Loucy (cell line): Measurements from ENCODE around the gene AKAP6.

Source experiments
- H2AFZ ChIP-seq: fragments of 200-600 bp; sonication (generic); 2 replicates; pipeline ENCODE4 v1.6.0; 2016; ENCODE audit warnings: antibody characterized with exemption, mild to moderate bottlenecking, low read length, moderate library complexity
- H3F3A ChIP-seq: fragments of 200-600 bp; 2 replicates; pipeline ENCODE4 v1.6.0; 2016; ENCODE audit warnings: antibody characterized with exemption, low read depth, mild to moderate bottlenecking
- H3K27me3 ChIP-seq: fragments of 200-600 bp; sonication (generic); 2 replicates; pipeline ENCODE4 v1.6.1; 2014; ENCODE audit warnings: low read length, mild to moderate bottlenecking; ENCODE audit not compliant: insufficient read depth, poor library complexity, severe bottlenecking
- H3K36me3 ChIP-seq: fragments of 200-600 bp; sonication (generic); 2 replicates; pipeline ENCODE4 v1.6.1; 2016; ENCODE audit warnings: low read length; ENCODE audit not compliant: insufficient read depth
- H3K4me1 ChIP-seq: fragments of 200-600 bp; sonication (generic); 2 replicates; pipeline ENCODE4 v1.5.1; 2014; ENCODE audit warnings: low read length, mild to moderate bottlenecking; ENCODE audit not compliant: insufficient read depth, poor library complexity, severe bottlenecking
- H3K4me2 ChIP-seq: fragments of 200-600 bp; sonication (generic); 2 replicates; pipeline ENCODE4 v1.6.0; 2014; ENCODE audit warnings: antibody characterized with exemption, low read length, low read depth, mild to moderate bottlenecking; ENCODE audit not compliant: poor library complexity, severe bottlenecking
- H3K4me3 ChIP-seq: fragments of 200-600 bp; sonication (generic); 2 replicates; pipeline ENCODE4 v1.5.1; 2014; ENCODE audit warnings: low read length, mild to moderate bottlenecking, mixed read lengths; ENCODE audit not compliant: poor library complexity, severe bottlenecking
- H3K79me2 ChIP-seq: fragments of 200-600 bp; sonication (generic); 2 replicates; pipeline ENCODE4 v1.6.1; 2014; ENCODE audit warnings: low read length; ENCODE audit not compliant: insufficient read depth
- H3K9ac ChIP-seq: fragments of 200-600 bp; sonication (generic); 2 replicates; pipeline ENCODE4 v1.6.0; 2014; ENCODE audit warnings: mild to moderate bottlenecking, low read depth, low read length, moderate library complexity; ENCODE audit not compliant: poor library complexity, severe bottlenecking
- H3K9me2 ChIP-seq: fragments of 200-600 bp; sonication (generic); replicated peaks from 2 replicates; pipeline ENCODE4 v1.6.1; 2016; ENCODE audit warnings: low read depth, low read length, mixed read lengths
- H3K9me3 ChIP-seq: fragments of 200-600 bp; sonication (generic); 2 replicates; pipeline ENCODE4 v1.6.1; 2014; ENCODE audit warnings: mild to moderate bottlenecking, antibody characterized with exemption, low read length, low read depth; ENCODE audit not compliant: insufficient read depth
- H4K20me1 ChIP-seq: fragments of 200-600 bp; sonication (generic); 2 replicates; pipeline ENCODE4 v1.6.0; 2014; ENCODE audit warnings: antibody characterized with exemption, low read length, mild to moderate bottlenecking; ENCODE audit not compliant: insufficient read depth, poor library complexity, severe bottlenecking
- CTCF ChIP-seq: fragments of 200-600 bp; sonication (generic); conservative IDR thresholded peaks from 2 replicates; pipeline ENCODE4 v1.5.1; 2014; ENCODE audit warnings: mild to moderate bottlenecking, antibody characterized with exemption, low read length
- EZH2phosphoT487 ChIP-seq: fragments of 200-600 bp; IDR thresholded peaks from 2 replicates; pipeline ENCODE4 v1.6.1; 2018; ENCODE audit warnings: antibody characterized with exemption, mild to moderate bottlenecking, moderate library complexity, borderline replicate concordance

AKAP6 gene

GRCh38 chr14:32821964-32822653 is 493.0 kb downstream of the AKAP6 start:
- no peaks in the 10 kb centered on the region for H3K36me3 ChIP-seq

GRCh38 chr14:32823706-32824105 is 494.6 kb downstream of the AKAP6 start:
- no peak overlapping the region for H3K9ac ChIP-seq

More at GRCh38 chr14:32821964-32822653, 493.0 kb downstream of the AKAP6 start:
- Histone ChIP-seq H3K9ac (no peak overlapping the region), H3K4me2 (no peak overlapping the region), H3K4me3 (no peak overlapping the region), H3K9me2 (no peaks in the 10 kb centered on the region), H3K79me2 (no peaks in the 10 kb centered on the region), H4K20me1 (no peaks in the 10 kb centered on the region), H3K4me1 (no peaks in the 10 kb centered on the region), H3K27me3 (no peaks in the 10 kb centered on the region), H3K9me3 (no peaks in the 10 kb centered on the region), H2AFZ (no peak overlapping the region), H3F3A (no peaks in the 10 kb centered on the region)
- no peak for TF ChIP-seq CTCF
- TF ChIP-seq EZH2phosphoT487, result no peak

GRCh38 chr14:32824195-32824594 is 495.1 kb downstream of the AKAP6 start:
- Histone ChIP-seq H3F3A (no peaks in the 10 kb centered on the region), H3K9me2 (no peaks in the 10 kb centered on the region), H4K20me1 (no peaks in the 10 kb centered on the region), H3K36me3 (no peaks in the 10 kb centered on the region), H3K79me2 (no peaks in the 10 kb centered on the region), H3K4me2 (no peak overlapping the region), H3K4me1 (no peaks in the 10 kb centered on the region), H2AFZ (no peak overlapping the region), H3K4me3 (no peak overlapping the region), H3K9ac (no peak overlapping the region), H3K9me3 (no peaks in the 10 kb centered on the region), H3K27me3 (no peaks in the 10 kb centered on the region)
- no peak for TF ChIP-seq CTCF
- no peak for TF ChIP-seq EZH2phosphoT487

More at GRCh38 chr14:32823706-32824105, 494.6 kb downstream of the AKAP6 start:
- no peak overlapping the region for H2AFZ ChIP-seq
- H3K4me3 ChIP-seq, result no peak overlapping the region
- no peaks in the 10 kb centered on the region for H3K27me3 ChIP-seq
- H3K9me3 ChIP-seq, result no peaks in the 10 kb centered on the region
- no peaks in the 10 kb centered on the region for H3K9me2 ChIP-seq
- no peaks in the 10 kb centered on the region for H3K4me1 ChIP-seq
- no peak for TF ChIP-seq CTCF
- TF ChIP-seq EZH2phosphoT487, result no peak
- H4K20me1 ChIP-seq, result no peaks in the 10 kb centered on the region
- H3K79me2 ChIP-seq, result no peaks in the 10 kb centered on the region
- H3K4me2 ChIP-seq, result no peak overlapping the region
- no peaks in the 10 kb centered on the region for H3F3A ChIP-seq
- H3K36me3 ChIP-seq, result no peaks in the 10 kb centered on the region
